Stimulated activated CD8-positive, alpha-beta memory T cell treated with anti-CD3 and anti-CD28 coated beads, Interleukin-4, amount 100 ng/mL, for 24 hours (primary cell): ENCODE results near the gene CHKA.

Experiments
- DNase-seq: peaks from one replicate; pipeline ENCODE4 v3.0.0-alpha.2; 2020; ENCODE audit warnings: low read depth

Gene CHKA

GRCh38 chr11:68044145-68044813 is 76.9 kb downstream of the CHKA start:
- no peak for DNase-seq

GRCh38 chr11:68043349-68044144 is 77.6 kb downstream of the CHKA start:
- no peak for DNase-seq

DNA sequence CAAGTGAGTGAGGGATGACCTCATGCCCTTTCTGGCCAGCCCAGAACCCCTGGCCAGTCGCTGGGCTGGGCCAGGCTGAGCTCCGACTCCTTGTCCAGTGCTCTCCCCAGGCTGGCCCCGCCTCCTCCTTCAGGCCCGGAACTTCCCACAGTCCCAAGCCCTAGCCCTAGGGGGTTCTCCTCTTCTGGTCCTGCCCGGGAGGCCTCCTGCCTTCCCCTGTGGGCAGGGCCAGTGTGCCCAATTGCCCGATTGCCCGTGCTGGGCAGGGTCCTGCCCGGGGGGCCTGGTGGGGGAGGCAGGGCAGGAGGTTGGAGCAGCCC is 78.2 kb downstream of the CHKA start:
- no peak for DNase-seq

GRCh38 chr11:68042219-68043028 is 78.8 kb downstream of the CHKA start:
- DNase-seq = no peak

- no peak for DNase-seq
Observed at GRCh38 chr11:68041617-68042218, 79.5 kb downstream of the CHKA start.

DNA sequence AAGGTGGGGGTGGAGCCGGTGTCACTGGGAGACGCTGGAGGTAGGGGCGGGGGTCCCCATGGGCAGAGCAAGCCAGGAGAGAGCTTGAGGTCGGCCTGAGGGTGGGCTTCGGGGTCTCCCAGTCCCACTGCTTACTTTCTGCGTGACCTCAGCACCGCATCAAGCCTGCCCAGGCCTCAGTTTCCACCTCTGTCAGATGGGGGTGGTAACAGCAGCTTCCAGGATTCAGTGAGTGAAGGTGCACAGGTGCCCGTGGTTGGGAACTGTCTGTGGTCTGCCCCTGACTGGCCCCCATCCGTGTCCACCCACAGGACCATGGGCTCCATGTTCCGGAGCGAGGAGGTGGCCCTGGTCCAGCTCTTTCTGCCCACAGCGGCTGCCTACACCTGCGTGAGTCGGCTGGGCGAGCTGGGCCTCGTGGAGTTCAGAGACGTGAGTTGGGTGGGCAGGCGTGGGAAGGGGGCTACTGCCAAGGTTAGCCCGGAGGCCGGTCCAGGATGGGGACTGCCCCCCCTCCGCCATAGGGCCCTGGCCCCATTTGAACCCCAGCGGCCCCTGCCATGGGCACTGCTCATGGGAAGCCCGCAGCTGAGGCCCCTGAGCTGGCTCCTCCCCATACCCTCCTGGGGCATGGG is 80.1 kb downstream of the CHKA start:
- no peak for DNase-seq

DNA sequence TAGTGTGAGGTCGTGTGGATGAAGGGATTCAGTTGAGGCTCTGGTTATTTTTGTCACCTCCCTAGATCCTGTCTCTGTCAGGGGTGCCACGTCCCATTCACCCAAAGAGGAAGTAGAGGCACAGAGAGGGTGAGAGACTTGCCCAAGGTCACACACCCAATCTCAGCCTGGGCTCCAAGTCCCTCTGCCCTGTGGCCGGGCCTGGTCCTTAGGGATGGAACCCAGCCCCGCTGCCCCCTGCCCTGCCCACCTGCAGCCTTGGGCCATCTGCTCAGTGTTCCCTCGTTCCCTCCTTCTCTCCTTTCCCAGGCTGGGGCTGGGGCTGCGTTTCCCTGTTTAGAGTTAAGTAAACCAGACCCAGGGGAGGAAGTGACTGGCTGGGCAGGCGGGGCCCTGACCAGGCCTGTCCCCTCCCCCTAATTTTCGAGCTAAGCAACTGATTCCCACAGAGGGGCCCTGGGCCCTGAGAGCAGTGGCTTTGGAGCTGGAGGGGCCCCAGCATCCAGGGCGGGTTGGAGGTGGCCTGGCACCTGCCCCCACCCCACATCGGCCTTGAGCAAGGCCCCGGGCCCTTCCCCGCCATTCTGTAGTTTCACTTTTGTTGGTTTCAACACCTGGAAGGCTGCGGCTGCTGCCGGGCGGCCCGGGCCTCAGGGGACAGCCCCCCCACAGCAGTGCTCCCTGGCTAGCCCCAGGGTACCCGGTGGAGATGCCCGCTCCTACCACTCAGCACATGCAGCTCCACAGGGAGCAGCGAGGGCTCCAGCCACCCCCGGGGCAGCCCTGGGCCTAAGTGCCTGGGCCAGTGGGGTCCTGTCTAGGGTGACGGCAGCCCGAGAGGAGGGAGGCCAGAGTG is 80.9 kb downstream of the CHKA start:
- DNase-seq = peak; percentile 25

GRCh38 chr11:68039526-68040086 is 81.6 kb downstream of the CHKA start:
- no peak for DNase-seq

DNA sequence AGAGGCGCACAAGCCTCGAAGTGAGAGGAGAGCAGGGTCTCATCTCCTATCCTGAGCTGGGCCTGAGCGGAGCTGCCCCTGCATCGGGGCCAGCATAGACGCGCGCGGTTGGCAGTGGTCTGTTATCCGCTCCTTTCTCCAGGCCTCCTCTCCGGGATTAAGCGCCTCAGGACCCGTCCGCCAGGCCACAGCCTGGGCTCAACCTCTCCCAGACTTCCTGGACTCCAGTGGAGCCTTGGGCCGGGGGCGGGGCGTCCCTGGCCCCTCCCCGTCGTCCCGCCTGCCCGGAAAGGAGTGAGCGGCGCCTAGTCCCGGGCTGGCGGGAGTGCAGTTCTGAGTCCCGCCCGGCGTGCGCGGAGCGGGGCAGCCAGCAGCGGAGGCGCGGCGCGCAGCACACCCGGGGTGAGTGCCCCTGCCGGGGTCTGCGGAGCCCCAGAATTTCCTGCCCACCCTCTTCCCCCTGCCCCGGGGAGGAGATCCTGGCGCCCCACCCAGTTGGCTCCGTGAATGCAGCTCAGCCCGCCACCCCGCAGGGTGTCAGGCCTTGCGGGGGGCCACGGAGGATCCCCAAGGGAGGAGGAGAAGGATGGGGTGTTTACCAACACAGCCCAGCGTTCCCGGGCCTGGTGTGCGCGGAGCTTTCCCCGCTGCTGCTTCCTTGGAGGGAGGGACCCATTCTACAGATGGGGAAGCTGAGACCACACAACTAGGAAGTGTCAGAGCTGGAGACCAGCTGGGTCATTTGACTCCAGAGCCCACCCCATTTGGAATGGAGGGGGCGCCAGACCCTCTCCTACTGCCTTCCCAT is 82.3 kb downstream of the CHKA start, which contains the start of gene TCIRG1:
TCIRG1 (plus strand) TSS at position 308 of the 808 bp plus-strand sequence. CDS start 2,247 bp downstream, outside the sequence.
- peak; percentile 46 for DNase-seq

DNA sequence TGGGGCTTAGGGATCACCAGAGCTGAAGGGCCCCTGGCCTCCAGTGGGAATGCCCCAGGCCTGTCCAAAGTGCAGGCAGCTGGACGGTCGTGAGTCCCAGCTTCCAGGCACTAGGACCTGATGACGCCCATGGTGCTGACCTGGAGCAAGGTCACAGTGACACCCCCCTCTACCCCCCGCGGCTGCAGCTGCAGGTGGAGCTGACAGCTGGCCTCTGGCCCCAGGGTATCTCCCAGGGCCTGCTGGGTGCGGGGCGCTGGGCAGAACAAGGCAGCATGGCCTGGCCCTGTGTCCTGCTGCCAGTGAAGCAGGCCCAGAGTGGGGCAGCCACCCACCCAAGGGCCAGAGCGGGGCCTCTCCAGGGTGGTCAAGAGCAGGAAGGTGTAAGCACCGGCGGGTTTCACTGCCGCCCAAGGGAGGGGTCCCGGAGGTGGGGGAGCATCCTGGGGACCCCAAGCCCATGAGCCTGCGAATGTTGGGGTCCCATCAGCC is 82.9 kb downstream of the CHKA start:
- no peak for DNase-seq

GRCh38 chr11:68037411-68038225 is 83.6 kb downstream of the CHKA start:
- DNase-seq = no peak

DNA sequence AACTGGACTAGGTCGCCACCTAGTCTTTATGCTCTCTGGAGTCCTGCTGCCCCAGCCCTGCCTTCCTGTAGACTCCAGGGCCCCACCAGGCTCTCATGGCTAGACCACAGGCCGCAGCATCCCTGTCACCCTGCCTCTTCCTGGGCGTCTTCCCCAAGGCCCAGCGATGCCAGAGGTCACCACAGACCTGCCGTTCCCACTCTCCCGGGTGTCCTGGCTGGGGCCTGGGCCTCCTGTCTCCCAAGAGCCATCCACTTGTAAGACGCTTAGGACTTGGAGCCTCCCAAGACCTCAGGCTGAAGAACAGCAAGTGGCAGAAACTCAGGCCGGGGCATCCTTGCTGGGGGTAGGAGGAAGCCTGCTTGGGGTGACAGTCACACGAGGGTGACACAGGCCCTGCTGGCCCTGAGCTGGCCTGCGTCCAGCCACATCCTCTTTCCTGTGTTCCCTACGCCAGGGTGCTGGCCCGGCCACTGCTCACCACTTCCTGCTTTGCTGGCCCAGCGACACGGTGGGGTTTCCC is 84.4 kb downstream of the CHKA start:
- DNase-seq = no peak

GRCh38 chr11:68036141-68036716 is 85.0 kb downstream of the CHKA start:
- DNase-seq = no peak

DNA sequence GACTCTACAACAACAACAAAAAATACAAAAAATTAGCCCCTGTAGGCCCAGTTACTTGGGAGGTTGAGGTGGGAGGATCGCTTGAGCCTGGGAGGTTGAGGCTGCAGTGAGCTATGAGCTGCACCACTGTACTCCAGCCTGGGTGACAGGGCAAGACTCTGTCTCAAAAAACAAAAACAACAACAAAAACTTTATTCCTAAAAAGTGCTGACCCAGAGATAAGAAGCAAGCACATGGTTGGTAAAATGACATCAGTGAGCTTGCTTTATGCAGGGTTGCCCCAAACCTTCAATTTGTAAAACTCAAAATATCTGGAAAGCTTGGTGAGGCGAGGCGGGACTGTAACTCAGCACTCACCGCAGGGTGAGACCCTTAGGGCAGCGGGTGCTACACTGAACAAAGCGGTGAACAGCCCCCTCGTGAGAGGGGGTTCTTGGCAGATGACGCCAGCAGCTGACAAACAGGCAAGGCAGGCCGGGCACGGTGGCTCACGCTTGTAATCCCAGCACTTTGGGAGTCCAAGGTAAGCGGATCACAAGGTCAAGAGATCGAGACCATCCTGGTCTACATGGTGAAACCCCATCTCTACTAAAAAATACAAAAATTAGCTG is 85.8 kb downstream of the CHKA start:
- no peak for DNase-seq

GRCh38 chr11:68033708-68034045 is 87.5 kb downstream of the CHKA start:
- no peak for DNase-seq

DNA sequence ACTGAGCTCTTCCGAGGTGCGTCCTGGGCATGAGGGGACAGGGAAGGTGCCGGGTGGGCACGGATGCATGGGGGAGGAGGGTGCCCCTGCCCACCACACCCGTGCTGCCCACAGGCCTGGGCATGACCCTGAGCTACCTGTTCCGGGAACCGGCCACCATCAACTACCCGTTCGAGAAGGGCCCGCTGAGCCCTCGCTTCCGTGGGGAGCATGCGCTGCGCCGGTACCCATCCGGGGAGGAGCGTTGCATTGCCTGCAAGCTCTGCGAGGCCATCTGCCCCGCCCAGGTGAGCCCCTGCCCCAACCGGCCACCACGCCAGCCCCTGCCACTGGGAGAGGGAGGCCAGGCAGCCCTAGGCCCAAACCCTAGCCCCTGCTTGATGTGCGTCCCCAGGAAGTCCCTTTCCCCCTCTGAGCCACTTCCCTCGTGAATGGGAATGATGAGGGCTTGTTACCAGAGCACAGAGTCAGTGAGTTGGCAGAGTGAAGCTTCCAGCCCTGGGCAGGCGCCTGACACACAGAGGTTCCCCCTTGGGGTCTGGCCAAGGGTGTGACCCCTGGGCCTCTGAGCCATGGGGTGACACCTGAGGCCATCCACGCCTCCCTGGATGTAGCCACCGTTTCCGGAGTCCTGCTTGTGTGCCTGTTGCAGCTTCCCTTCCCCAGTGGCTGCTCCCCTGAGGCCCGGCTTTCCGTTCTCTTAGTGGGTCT is 88.0 kb downstream of the CHKA start:
- DNase-seq = no peak

GRCh38 chr11:68032003-68032402 is 89.2 kb downstream of the CHKA start:
- no peak for DNase-seq
